ENCODE measurements around the gene RHOG. TPM values are rescaled to one million over a fixed set of nuclear protein-coding genes. Genes with fewer than 3 reads are reported as not detected.
A peak's percentile ranks its signal among the peaks of the same experiment; 100 is the strongest.

RHOG gene
- total RNA-seq, 4 donors from 2014 or later = 10.5 to 46.9 (median 38.1) TPM

DNA sequence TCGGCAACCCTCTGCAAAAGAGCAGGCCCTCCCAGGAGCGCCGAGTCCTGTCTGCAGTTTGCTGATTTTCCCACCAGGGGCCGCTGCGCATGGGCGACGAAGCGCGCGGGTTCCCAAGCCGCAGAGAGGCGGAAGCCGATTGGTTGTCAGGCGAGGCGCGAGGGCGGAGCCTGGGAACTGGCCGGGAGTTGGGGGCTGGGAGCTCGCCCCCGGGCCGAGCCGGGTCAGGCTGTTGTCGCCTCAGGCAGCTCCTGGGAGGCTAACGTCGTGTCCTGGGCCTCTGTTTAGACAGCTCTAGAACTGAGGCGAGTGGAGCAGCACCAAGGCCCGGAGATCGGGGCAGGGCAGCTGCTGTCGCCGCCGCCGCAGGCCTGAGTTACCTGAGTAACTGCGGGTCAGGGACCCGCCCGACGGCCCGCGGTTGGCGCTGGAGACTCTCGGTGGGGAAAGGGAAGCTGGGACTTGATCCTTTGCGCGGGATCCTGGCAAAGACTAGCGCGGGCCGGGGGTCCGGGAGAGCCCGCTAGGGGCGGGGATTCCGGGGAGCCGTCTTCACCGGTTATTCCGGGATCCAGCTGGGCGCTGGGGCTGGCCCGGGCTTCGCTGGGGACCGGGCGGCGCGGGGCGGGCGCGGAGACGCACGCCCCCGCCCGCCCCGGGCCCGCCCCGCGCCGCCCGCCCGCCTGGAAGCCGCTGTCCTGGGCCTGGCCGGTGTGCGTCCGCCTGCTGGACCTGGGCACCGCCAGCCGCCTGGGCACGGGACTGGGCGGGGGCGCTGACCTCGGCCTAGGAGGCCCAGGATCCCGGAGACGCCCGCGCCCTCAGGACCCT lies 14.4 kb upstream of the RHOG start, which contains the start of gene STIM1:
TSS of gene STIM1 (plus strand) at position 688 of the 831 bp plus-strand sequence. CDS start 607 bp downstream, outside the sequence.
- intact Hi-C loops (cut with DNase I; ENCODE audit: low total_unique reads) = no loop called here
- peak within 1 kb of the TSS; percentile 87 to 95 for H3K27ac ChIP-seq
- TF ChIP-seq, protein P1, sequence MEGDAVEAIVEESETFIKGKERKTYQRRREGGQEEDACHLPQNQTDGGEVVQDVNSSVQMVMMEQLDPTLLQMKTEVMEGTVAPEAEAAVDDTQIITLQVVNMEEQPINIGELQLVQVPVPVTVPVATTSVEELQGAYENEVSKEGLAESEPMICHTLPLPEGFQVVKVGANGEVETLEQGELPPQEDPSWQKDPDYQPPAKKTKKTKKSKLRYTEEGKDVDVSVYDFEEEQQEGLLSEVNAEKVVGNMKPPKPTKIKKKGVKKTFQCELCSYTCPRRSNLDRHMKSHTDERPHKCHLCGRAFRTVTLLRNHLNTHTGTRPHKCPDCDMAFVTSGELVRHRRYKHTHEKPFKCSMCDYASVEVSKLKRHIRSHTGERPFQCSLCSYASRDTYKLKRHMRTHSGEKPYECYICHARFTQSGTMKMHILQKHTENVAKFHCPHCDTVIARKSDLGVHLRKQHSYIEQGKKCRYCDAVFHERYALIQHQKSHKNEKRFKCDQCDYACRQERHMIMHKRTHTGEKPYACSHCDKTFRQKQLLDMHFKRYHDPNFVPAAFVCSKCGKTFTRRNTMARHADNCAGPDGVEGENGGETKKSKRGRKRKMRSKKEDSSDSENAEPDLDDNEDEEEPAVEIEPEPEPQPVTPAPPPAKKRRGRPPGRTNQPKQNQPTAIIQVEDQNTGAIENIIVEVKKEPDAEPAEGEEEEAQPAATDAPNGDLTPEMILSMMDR (IDR thresholded peaks at IDR 0.05) = peak; percentile 98 to 99 (median 98)
- TF ChIP-seq POLR2A (IDR thresholded peaks at IDR 0.05) = peak; percentile 50 to 73
- H3K4me1 ChIP-seq = peaks cover 7% of the 10 kb centered on the region in 2 donors
- no peaks in the 10 kb centered on the region for H3K36me3 ChIP-seq
- peak within 1 kb of the TSS; percentile 69 to 73 for H3K4me3 ChIP-seq
- H3K9me3 ChIP-seq = no peaks in the 10 kb centered on the region
- DNase-seq = peak; percentile 92 to 97
- no peaks in the 10 kb centered on the region for H3K27me3 ChIP-seq

DNA sequence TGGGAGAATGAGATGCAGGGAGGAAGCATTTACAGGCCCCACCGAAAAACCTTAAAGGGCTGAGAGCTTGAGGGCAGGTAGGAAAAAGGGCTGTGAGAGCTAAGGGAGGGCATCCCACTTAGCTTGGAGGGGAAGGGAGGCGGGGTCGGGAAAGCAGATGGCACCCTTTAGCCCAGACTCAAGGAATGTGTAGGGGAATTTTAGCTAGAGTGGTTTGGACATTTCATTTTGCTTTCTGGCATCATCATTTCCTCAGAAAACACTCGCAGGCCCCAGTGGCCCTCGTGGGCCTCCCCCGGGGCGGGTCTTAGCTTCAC lies 13.9 kb upstream of the RHOG start:
- Histone ChIP-seq H3K36me3 (no peaks in the 10 kb centered on the region), H3K9me3 (no peaks in the 10 kb centered on the region), H3K27ac (peak overlapping the region; percentile 87 to 95), H3K4me1 (peaks cover 6 to 7% of the 10 kb centered on the region in 2 donors), H3K27me3 (no peaks in the 10 kb centered on the region), H3K4me3 (peak overlapping the region in 1 of 2 donors; percentile 73)
- intact Hi-C loops (cut with DNase I; ENCODE audit: low total_unique reads) = no loop called here
- TF ChIP-seq, protein P1 (IDR thresholded peaks at IDR 0.05) = no peak
- TF ChIP-seq POLR2A (IDR thresholded peaks at IDR 0.05) = no peak
- DNase-seq = no peak

DNA sequence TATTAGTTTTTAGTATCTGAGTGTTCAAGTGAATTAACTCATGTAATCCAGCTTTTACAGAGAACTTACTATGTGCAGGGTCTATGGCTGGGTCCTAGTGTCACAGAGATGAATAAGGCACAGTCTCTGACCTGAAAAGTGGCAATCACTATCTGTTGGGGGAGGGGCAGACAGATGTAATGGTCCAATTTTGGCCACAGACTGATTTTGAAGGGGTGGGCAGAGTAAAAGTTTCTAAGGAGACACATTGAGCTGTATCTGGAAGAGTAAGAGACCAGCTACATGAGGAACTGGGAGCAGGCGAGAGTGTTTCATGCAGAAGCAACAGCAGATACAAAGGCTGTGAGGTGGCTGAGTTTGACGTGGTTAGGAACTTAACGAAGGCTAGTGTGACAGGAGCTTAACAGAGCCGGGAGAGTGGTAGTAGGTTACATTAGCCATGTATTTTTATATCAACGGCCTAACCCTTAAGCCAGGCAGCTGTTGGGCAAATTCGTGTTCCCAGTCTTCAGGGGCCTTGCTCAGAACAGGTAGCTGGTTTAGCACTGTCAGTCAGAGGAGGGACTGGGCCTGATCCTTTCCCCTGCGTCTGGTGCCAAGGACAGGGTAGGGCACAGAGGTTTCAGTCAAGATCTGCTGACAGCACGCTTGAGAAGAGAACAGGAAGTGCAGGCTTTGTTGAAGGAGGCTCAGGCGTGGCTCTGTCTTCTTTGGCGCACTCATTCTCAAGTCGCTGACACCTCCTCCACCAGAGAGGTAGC lies 13.3 kb upstream of the RHOG start:
- Histone ChIP-seq H3K4me3 (no peak overlapping the region), H3K9me3 (no peaks in the 10 kb centered on the region), H3K4me1 (peaks cover under 1 to 3% of the 10 kb centered on the region in 2 donors), H3K36me3 (no peaks in the 10 kb centered on the region), H3K27ac (peak overlapping the region; percentile 87 to 95), H3K27me3 (no peaks in the 10 kb centered on the region)
- intact Hi-C loops (cut with DNase I; ENCODE audit: low total_unique reads) = no loop called here
- DNase-seq = peak; percentile 28 to 34
- no peak for TF ChIP-seq POLR2A (IDR thresholded peaks at IDR 0.05)
- TF ChIP-seq, protein P1 (IDR thresholded peaks at IDR 0.05) = no peak

DNA sequence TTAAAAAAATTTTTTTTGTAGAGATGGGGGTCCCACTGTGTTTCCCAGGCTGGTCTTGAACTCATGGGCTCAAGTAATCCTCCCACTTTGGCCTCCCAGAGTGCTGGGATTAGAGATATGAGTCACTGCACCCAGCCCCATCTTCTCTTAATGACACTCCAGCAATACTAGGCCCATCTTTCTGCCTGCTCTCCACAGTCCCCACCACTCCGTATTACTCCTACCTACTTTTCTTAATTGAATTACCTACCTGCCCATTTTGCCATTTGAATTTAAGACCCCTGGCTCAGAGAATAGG lies 12.7 kb upstream of the RHOG start:
- TF ChIP-seq, protein P1 (IDR thresholded peaks at IDR 0.05) = no peak
- TF ChIP-seq POLR2A (IDR thresholded peaks at IDR 0.05) = no peak
- intact Hi-C loops (cut with DNase I; ENCODE audit: low total_unique reads) = no loop called here

More for the DNA sequence above, 12.7 kb upstream of the RHOG start:
- no peak overlapping the region for H3K27ac ChIP-seq
- no peaks in the 10 kb centered on the region for H3K4me1 ChIP-seq
- no peaks in the 10 kb centered on the region for H3K36me3 ChIP-seq
- no peaks in the 10 kb centered on the region for H3K9me3 ChIP-seq
- no peak for DNase-seq
- no peak overlapping the region for H3K4me3 ChIP-seq
- no peaks in the 10 kb centered on the region for H3K27me3 ChIP-seq
